Amniotic stem cell (primary cell): ENCODE results near the gene SLC25A41.
A peak's percentile ranks its signal among the peaks of the same experiment; 100 is the strongest.
"Not testable (repeated sequence)": the region's sequence is repeated elsewhere in the genome, so short reads cannot be mapped to it uniquely, and the experiment has no call there.

Source experiments
- DNase-seq: peaks from one replicate; lab custom pipeline; 2025; lab: John Stamatoyannopoulos, UW

SLC25A41 gene

GRCh38 chr19:6412061-6412446 is 21.5 kb downstream of the SLC25A41 start:
- DNase-seq: no peak

- no peak for DNase-seq
Measured at GRCh38 chr19:6409346-6409745, 24.2 kb downstream of the SLC25A41 start.

GRCh38 chr19:6406401-6406800 is 27.2 kb downstream of the SLC25A41 start:
- DNase-seq: no peak

- no peak for DNase-seq
Measured at GRCh38 chr19:6402837-6403608, 30.5 kb downstream of the SLC25A41 start.

DNA sequence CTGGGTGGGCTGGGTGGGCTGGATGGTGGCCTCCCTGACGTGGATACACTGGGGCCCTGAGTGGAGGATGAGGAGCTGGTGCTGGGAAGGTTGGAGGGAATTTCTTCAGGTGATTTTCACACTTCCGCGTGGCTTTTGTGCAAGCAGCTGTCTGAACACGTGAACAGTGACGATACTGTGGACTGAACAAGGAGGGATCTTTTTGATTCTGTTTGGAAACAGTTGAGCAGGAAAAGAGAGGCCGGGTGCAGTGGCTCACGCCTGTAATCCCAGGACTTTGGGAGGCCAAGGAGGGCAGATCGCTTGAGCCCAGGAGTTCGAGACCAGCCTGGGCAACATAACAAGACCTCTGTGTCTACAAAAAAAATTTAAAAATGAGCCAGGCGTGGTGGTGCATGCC is 31.5 kb downstream of the SLC25A41 start:
- no peak for DNase-seq

GRCh38 chr19:6400062-6400944 is 33.3 kb downstream of the SLC25A41 start:
- not testable (repeated sequence) for DNase-seq

DNA sequence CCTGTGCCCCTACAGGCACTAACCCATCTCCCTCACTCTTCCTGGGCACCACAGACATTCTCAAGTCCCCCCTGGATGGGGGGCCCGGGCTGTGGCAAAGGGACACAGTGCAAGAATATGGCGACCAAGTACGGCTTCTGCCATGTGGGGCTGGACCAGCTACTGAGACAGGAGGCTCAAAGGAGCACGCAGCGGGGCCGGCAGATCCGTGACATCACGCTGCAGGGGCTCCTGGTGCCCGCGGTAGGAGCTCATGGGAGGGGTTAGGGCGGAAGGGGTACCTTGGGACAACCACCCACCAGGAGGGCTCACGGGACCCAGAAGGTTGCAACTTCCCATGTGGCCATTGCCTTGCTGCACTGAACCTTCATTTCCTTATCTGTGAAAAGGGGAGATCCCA is 37.3 kb downstream of the SLC25A41 start:
- DNase-seq: no peak

DNA sequence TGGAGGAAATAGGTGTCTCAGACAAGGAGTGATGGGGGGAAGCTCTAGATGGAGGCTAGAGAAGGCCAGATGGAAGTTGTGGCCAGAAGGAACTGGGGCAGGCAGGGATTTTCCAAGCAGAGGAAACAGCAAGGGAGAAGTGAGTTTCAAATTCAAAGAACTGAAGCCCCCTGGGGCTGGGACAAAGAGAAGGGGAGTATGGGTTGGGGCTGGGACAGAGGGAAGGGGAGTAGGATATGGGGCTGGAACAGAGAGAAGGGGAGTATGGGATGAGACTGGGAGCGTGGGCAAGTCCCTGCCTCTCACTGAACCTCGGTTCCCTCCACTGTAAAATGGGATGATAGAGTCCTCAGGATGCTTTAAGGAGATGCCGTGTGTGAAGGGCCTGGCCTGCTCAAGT is 38.7 kb downstream of the SLC25A41 start:
- no peak for DNase-seq

- no peak for DNase-seq
Measured at GRCh38 chr19:6393983-6394412, 39.6 kb downstream of the SLC25A41 start.

DNA sequence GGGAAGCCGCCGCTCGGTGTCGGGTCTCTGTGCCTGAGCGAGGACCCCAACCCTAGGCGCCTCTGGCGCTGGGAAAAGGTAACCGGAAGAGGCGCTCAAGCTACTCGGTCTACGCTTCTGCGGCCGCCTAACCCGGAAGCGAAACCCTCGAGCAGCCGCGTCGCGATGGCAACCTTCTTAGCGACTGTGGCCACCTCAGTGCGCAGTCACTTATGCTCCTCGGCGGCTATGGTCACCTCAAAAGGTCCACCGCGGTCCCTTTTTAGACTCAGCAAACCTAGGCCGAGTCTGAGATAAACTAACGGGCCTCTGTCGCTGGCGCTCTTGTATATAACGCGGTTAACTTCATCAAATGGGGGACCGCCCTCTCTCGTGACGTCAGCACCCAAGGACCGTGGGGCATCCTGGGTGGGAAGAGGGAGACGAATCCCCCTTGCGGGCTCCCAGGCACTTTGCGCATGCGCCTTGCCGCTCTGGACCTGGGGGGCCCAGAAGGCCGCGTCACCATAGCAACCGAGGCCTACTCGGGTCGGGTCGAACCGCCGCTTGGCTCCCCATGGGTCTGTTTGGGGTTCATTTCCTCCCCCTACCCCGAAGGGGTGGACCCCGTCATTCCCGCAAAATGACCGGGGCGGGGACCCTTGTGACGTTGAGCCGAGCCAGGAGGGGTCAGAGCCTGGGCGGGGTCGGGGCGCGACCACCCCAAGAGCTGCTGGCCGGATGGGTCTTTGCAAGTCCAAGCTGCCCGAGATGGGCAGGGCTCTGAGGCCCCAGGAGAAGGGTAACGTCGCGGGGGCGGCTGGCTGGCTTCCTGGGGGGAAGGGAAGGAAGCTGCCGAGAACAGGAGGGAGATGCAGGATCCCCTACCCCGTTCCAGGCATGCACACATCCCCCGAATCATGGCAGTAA is 40.2 kb downstream of the SLC25A41 start, which contains the start of gene GTF2F1:
TSS of gene GTF2F1 (minus strand) at position 91 of the 909 bp plus-strand sequence. CDS start 169 bp downstream, outside the sequence.
- peak; percentile 93 for DNase-seq

DNA sequence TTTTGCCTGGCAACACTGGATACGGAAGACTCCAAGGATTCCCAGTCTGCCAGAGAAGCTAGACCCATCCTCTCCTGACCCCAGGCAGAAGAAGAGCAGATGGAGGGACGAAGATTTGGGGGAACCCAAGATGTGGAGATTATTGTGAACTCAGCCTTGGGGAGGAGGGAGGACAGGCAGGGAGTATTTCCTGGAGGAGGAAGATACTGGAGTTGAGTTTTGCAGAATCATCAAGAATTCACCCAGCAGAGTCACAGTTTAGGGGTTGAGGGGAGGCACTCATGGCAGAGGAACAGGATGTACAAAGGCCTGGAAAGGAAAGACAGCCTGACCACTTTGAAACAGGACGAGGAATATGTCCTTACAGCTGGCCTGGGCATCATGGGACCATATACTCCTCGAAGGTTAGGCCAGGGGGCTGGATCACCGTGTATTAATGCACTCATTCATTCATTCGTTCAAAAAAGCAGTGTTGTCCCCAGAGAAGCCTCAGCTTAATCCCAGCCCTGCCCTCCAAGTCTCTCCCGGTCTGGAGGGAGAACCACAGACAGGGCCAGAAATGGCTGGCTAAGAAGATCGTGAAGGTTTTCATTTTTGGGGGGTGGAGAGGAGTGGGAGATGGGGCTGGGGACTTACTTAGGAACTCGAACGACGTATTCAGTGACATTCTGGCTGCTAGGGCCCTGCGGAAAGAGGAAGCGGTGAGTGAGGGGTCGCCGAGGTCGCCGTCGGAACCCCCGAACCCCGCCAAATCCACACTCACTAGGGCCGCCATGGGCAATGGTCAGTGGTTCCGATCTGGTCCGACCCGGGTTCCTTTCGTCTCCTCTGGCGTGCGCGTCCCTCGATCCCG is 41.1 kb downstream of the SLC25A41 start:
- no peak for DNase-seq

- DNase-seq: no peak
Measured at GRCh38 chr19:6387372-6387771, 46.2 kb downstream of the SLC25A41 start.

DNA sequence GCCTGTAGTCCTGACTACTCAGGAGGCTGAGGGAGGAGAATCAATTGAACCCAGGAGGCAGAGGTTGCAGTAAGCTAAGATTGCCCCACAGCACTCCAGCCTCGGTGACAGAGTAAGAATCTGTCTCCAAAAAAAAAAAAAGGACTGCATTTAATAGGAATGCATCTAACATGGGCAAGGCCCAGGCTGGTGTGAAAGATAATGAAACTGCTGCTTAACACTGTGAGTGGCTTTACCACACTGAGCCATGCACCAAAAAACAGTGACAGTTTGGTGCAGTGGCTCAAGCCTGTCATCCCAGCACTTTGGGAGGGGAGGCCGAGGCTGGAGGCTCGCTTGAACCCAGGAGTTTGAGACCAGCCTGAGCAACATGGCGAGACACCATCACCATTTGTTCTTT is 49.2 kb downstream of the SLC25A41 start:
- DNase-seq: no peak

GRCh38 chr19:6383188-6383587 is 50.4 kb downstream of the SLC25A41 start:
- no peak for DNase-seq

DNA sequence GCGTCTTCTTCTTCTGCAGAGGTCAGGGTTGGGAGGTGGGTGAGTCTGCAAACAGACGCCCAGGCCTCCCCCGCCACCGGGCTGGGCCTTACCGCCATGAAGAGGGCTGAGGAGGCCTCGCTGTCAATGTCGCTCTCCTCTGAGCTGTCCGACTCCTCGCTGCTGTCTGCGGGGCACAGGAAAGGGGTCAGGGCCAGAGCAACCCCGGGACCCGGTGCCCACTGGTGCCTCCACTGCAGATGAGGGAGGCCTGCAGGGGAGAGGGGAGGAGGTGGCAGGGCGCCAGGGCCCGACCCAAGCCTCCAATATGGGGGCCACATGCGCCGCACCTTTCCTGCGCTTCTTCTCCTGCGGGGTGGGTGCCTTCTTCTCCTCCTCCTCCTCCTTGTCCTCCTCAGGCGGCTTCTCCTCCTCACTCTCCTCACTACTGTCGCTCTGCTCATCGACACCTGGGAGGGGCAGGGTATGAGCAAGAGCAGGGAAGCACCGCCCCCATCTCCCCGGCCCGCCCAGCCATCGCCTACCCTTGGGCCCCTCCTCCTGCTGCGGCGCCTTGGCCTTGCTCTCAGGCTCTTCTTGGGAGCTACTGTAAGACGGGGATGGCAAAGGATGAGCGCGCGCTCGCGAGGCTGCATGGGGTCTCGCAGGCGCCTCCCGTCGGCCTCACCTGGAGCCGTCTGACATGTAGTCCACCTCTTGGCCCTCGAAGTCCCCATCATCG is 52.4 kb downstream of the SLC25A41 start:
- DNase-seq: no peak

- DNase-seq: no peak
Measured at GRCh38 chr19:6379744-6380143, 53.8 kb downstream of the SLC25A41 start.

GRCh38 chr19:6378486-6378885 is 55.1 kb downstream of the SLC25A41 start:
- DNase-seq: no peak

DNA sequence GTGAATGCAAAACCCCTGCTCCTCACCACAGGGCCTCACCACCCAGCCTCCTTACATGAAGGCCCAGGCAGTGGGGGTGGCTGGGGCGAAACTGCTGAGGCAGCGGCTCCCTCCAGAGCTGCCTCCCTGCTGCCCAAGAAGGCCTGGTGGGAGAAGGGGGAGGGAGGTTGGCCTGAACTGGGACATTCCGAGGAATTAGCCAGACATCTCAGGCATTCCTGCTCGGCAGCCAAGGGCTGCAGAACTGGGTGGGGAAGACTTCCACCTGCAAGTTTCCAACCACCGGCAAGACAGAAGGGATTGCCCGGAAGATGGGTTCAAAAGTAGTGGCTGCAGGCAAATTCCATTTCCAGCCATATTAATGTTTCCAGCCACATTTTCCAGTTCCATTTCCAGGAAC is 55.5 kb downstream of the SLC25A41 start:
- DNase-seq: no peak

DNA sequence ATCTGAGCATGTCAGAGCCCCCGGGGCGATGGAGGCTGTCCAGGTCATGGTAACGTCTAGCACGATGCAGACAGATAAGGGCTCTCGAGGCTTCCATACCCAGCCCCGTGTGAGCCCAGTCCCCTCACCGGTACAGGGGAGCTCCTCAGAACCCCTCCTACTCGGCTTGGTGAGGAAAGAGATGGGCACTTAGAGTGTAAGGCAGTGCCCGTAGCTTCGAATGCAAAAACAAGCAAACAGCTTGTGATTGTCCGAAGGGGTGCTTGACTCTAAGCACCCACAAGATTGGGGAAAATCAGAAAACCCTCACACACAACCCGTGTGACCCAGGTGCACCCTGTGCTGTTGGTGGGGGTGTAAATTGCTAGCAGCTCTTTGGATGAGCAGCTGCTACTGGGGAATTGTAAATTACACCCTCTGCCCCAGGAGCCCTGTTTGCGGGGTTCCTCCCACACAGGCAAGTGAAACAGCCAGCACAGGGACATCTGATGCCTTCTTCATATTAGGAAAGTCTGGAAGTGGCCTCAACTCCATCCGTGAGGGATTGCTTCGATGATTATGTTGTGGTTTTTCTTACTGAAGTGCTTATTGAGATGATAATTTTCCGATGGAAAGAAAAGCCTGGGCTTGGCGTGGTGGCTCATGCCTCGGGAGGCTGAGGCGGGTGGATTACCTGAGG is 56.9 kb downstream of the SLC25A41 start:
- no peak for DNase-seq
